Fibroblast of the aortic adventitia (primary cell): Measurements from ENCODE around the gene GUCA2B. TPM values are rescaled to one million over a fixed set of nuclear protein-coding genes. Genes with fewer than 3 reads are reported as not detected.

Experiments used
- DNase-seq: peaks from one replicate; pipeline ENCODE4 v3.0.0-alpha.2; 2010; ENCODE audit warnings: low read depth
- H3K4me3 ChIP-seq: 2 replicates; pipeline ENCODE4 v1.5.1; 2011; ENCODE audit warnings: low read depth, mild to moderate bottlenecking, control low read depth, low read length, moderate library complexity
- total RNA-seq: library from RNA; depleted of rRNA; stranded (reverse); fragments of >200 nt; gene quantifications from 2 replicates; pipeline ENCODE4 v1.2.3, GENCODE V29; 2012; ENCODE audit warnings: low replicate concordance
- TF ChIP-seq, protein P1 (sequence below): IDR thresholded peaks from 2 replicates; pipeline ENCODE4 v1.5.1; 2011; ENCODE audit warnings: mild to moderate bottlenecking, low read length, control low read depth, inconsistent platforms; ENCODE audit not compliant: insufficient read depth

GUCA2B gene
- total RNA-seq, 1 donor = not detected

DNA sequence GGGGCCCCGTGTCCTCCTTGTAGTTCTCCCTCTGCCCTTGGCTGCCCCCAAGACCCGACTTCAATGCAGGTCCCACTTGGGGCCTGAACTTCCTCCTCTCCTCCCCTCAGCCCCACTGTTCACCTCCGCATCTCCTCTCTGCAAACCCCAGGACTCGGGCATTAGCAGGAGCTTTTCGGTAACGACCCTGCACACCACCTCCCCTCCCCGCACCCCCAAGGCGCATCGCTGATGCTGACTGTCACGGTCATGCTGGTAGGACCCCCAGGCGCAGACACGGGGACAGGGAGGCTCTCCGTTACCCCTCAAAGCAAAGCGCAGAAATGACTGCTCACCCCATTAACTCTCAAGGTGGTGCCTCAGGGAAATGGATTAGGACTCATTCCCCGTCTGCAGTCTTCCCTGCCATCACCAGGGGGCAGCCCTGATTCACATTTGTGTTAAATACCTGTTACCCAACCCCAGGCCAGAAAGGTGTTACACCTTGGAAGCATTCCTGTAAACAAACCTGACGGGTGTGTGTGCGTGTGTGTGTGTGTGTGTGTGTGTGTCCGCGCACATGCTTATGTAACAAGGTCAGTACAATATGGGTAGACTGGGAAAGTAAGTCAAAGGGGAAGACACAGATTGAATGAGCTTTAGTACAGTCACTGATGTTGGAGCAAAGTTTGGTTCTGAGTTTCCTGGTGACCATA, 6.4 kb upstream of the GUCA2B start:
- TF ChIP-seq, protein P1, sequence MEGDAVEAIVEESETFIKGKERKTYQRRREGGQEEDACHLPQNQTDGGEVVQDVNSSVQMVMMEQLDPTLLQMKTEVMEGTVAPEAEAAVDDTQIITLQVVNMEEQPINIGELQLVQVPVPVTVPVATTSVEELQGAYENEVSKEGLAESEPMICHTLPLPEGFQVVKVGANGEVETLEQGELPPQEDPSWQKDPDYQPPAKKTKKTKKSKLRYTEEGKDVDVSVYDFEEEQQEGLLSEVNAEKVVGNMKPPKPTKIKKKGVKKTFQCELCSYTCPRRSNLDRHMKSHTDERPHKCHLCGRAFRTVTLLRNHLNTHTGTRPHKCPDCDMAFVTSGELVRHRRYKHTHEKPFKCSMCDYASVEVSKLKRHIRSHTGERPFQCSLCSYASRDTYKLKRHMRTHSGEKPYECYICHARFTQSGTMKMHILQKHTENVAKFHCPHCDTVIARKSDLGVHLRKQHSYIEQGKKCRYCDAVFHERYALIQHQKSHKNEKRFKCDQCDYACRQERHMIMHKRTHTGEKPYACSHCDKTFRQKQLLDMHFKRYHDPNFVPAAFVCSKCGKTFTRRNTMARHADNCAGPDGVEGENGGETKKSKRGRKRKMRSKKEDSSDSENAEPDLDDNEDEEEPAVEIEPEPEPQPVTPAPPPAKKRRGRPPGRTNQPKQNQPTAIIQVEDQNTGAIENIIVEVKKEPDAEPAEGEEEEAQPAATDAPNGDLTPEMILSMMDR = peak; percentile 90
- peak; percentile 55 for DNase-seq
- no peak overlapping the region for H3K4me3 ChIP-seq

DNA sequence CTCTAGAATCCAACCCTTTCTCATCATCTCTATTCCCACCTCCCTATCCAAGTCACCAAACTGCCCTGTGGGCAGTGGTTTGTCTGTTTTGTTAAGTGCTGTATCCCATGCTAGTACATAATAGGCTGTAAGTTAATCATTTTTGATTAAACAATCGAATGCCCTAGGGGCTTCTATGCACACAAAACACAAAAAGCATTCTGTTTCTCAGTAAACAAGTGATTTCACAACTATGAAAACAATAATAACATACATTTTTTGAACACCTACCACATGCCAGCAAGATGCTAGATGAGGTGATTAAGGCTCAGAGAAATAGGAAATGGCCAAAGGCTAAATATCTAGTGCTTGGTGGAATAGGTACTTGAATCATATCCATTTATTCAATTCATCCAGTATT, 5.0 kb upstream of the GUCA2B start:
- no peak for DNase-seq

DNA sequence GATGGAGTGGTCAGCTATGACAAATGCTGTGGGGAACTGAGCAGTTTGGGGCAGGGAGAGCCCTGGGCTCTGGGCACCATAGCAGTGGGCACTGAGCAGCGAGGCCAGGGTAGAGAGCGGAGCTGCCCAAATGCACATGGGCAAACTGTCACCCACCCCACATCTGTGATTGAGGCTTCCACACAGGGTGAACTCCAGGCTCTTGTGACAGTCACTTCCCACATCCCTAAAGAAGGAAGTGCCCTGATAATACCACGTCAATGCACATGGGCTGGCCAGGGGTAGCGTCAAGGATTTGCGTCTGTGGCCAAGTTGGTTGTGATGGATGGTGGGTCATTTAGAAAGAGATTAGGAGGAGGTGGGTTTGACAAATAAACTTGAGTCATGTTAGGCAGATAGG, 2.6 kb upstream of the GUCA2B start:
- no peak for DNase-seq
- TF ChIP-seq, protein P1 = no peak
- H3K4me3 ChIP-seq = no peak overlapping the region

More for the DNA sequence above, 5.0 kb upstream of the GUCA2B start:
- TF ChIP-seq, protein P1 = no peak
- no peak overlapping the region for H3K4me3 ChIP-seq

- no peak overlapping the region for H3K4me3 ChIP-seq
- TF ChIP-seq, protein P1 = no peak
- no peak for DNase-seq
Measured at GRCh38 chr1:42152119-42152518, 1.1 kb upstream of the GUCA2B start.

- no peak for DNase-seq
- TF ChIP-seq, protein P1 = no peak
- no peak overlapping the region for H3K4me3 ChIP-seq
Measured at GRCh38 chr1:42153624-42154023, 414 bp downstream of the GUCA2B start.

GRCh38 chr1:42154685-42155084, 1.5 kb downstream of the GUCA2B start:
- H3K4me3 ChIP-seq = no peak overlapping the region
- TF ChIP-seq, protein P1 = no peak
- no peak for DNase-seq

- no peak for DNase-seq
- H3K4me3 ChIP-seq = no peak overlapping the region
- TF ChIP-seq, protein P1 = no peak
Measured at GRCh38 chr1:42155362-42155761, 2.2 kb downstream of the GUCA2B start.
